Mammary epithelial cell (primary cell): ENCODE results near the gene CCNL2.

Experiments used
- EZH2 ChIP-seq: IDR thresholded peaks from 2 replicates; pipeline ENCODE4 v1.6.1; 2012; ENCODE audit warnings: low read length, inconsistent platforms, borderline replicate concordance
- TF ChIP-seq, protein P1 (sequence below), 2 donors: IDR thresholded peaks in 1 of 2; conservative IDR thresholded peaks in 1 of 2; 2 replicates each; pipeline ENCODE4 v1.5.1; 2011 to 2012; ENCODE audit warnings: inconsistent platforms in 2 of 2, low read length in 2 of 2, mild to moderate bottlenecking in 2 of 2, control low read depth in 1 of 2, low read depth in 1 of 2; ENCODE audit not compliant: insufficient read depth in 1 of 2; ENCODE audit errors: extremely low read depth in 1 of 2

DNA sequence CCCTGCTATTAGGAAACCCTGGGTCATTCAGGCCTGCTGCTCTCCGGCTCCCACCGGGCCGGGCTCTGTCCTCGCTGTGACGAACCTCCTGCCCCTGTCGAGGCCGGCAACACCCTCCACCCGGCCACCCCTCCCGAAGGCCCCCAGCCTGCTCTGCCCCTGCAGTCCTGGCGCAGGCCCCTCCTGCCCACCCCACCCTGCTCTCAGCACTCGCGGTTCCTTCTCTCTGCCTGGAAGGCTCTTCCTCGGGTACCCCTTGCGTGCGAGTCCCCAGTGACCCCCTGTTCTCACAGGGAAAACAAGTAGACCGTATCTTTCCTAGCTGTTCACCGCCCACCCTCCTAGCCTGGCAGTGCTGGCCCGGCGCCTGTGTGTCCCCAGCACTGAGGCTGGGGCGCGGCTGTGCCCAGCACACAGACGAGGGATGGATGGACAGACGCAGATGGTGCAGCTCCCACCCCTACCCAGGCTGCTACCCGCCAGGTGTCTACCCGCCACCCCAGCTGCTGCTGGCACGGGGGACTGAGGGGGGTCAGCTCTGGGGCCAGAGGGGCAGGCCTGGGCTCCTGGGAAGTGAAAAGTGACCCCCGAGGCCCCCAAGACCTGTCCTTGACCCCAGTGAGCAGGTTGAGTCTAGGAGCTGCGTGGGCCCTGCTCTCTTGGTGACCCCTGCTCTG lies 33.3 kb upstream of the CCNL2 start:
- TF ChIP-seq, protein P1, sequence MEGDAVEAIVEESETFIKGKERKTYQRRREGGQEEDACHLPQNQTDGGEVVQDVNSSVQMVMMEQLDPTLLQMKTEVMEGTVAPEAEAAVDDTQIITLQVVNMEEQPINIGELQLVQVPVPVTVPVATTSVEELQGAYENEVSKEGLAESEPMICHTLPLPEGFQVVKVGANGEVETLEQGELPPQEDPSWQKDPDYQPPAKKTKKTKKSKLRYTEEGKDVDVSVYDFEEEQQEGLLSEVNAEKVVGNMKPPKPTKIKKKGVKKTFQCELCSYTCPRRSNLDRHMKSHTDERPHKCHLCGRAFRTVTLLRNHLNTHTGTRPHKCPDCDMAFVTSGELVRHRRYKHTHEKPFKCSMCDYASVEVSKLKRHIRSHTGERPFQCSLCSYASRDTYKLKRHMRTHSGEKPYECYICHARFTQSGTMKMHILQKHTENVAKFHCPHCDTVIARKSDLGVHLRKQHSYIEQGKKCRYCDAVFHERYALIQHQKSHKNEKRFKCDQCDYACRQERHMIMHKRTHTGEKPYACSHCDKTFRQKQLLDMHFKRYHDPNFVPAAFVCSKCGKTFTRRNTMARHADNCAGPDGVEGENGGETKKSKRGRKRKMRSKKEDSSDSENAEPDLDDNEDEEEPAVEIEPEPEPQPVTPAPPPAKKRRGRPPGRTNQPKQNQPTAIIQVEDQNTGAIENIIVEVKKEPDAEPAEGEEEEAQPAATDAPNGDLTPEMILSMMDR (conservative IDR thresholded peaks at IDR 0.05 in 1 of 2, IDR thresholded peaks at IDR 0.05 in 1 of 2; ENCODE audit: extremely low read depth in 1 of 2, insufficient read depth in 1 of 2, low read depth in 1 of 2, low read length in 2 of 2): no peak
- no peak for TF ChIP-seq EZH2
